ENCODE measurements around the gene ARHGDIB. TPM values are rescaled to one million over a fixed set of nuclear protein-coding genes. Genes with fewer than 3 reads are reported as not detected.

Gene ARHGDIB
- total RNA-seq, 1 experiment from 2014 or later = 0.63 TPM

GRCh38 chr12:14946861-14947260, 14.5 kb downstream of the ARHGDIB start:
- in situ Hi-C loops (cut with HindIII; ENCODE audit: low pct_unique_long_range_greater_than_20kb, low sequenced_read_pairs) = no loop called here
- no peak for DNase-seq (ENCODE audit: low read depth, low spot score)

- no peak for DNase-seq (ENCODE audit: low read depth, low spot score)
- in situ Hi-C loops (cut with HindIII; ENCODE audit: low pct_unique_long_range_greater_than_20kb, low sequenced_read_pairs) = no loop called here
Measured at GRCh38 chr12:14946162-14946561, 15.2 kb downstream of the ARHGDIB start.

- DNase-seq (ENCODE audit: low read depth, low spot score) = no peak
- in situ Hi-C loops (cut with HindIII; ENCODE audit: low pct_unique_long_range_greater_than_20kb, low sequenced_read_pairs) = no loop called here
Measured at GRCh38 chr12:14942196-14942931, 19.0 kb downstream of the ARHGDIB start.

GRCh38 chr12:14941369-14941768, 20.0 kb downstream of the ARHGDIB start:
- in situ Hi-C loops (cut with HindIII; ENCODE audit: low pct_unique_long_range_greater_than_20kb, low sequenced_read_pairs) = no loop called here

GRCh38 chr12:14938301-14938700, 23.1 kb downstream of the ARHGDIB start, which contains the start of gene ERP27:
TSS of gene ERP27 (minus strand) at chr12:14938537. CDS start at chr12:14938508, 29 bp downstream.
- in situ Hi-C loops (cut with HindIII; ENCODE audit: low pct_unique_long_range_greater_than_20kb, low sequenced_read_pairs) = no loop called here
- DNase-seq (ENCODE audit: low read depth, low spot score) = no peak

More at GRCh38 chr12:14941369-14941768, 20.0 kb downstream of the ARHGDIB start:
- no peak for DNase-seq (ENCODE audit: low read depth, low spot score)

GRCh38 chr12:14937689-14938088, 23.7 kb downstream of the ARHGDIB start:
- in situ Hi-C loops (cut with HindIII; ENCODE audit: low pct_unique_long_range_greater_than_20kb, low sequenced_read_pairs) = no loop called here
- no peak for DNase-seq (ENCODE audit: low read depth, low spot score)

GRCh38 chr12:14937014-14937413, 24.4 kb downstream of the ARHGDIB start:
- peak; percentile 63 for DNase-seq (ENCODE audit: low read depth, low spot score)
- in situ Hi-C loops (cut with HindIII; ENCODE audit: low pct_unique_long_range_greater_than_20kb, low sequenced_read_pairs) = no loop called here

- peak; percentile 64 for DNase-seq (ENCODE audit: low read depth, low spot score)
- in situ Hi-C loops (cut with HindIII; ENCODE audit: low pct_unique_long_range_greater_than_20kb, low sequenced_read_pairs) = no loop called here
Measured at GRCh38 chr12:14936224-14936861, 25.1 kb downstream of the ARHGDIB start.

- no peak for DNase-seq (ENCODE audit: low read depth, low spot score)
- in situ Hi-C loops (cut with HindIII; ENCODE audit: low pct_unique_long_range_greater_than_20kb, low sequenced_read_pairs) = no loop called here
Measured at GRCh38 chr12:14935031-14935430, 26.4 kb downstream of the ARHGDIB start.

- no peak for DNase-seq (ENCODE audit: low read depth, low spot score)
- in situ Hi-C loops (cut with HindIII; ENCODE audit: low pct_unique_long_range_greater_than_20kb, low sequenced_read_pairs) = no loop called here
Measured at GRCh38 chr12:14934511-14934910, 26.9 kb downstream of the ARHGDIB start.

- in situ Hi-C loops (cut with HindIII; ENCODE audit: low pct_unique_long_range_greater_than_20kb, low sequenced_read_pairs) = no loop called here
Measured at GRCh38 chr12:14931791-14932560, 29.4 kb downstream of the ARHGDIB start.

GRCh38 chr12:14931359-14931758, 30.0 kb downstream of the ARHGDIB start:
- in situ Hi-C loops (cut with HindIII; ENCODE audit: low pct_unique_long_range_greater_than_20kb, low sequenced_read_pairs) = no loop called here
- no peak for DNase-seq (ENCODE audit: low read depth, low spot score)

More at GRCh38 chr12:14931791-14932560, 29.4 kb downstream of the ARHGDIB start:
- DNase-seq (ENCODE audit: low read depth, low spot score) = no peak

- no peak for DNase-seq (ENCODE audit: low read depth, low spot score)
- in situ Hi-C loops (cut with HindIII; ENCODE audit: low pct_unique_long_range_greater_than_20kb, low sequenced_read_pairs) = no loop called here
Measured at GRCh38 chr12:14930299-14930698, 31.1 kb downstream of the ARHGDIB start.

- in situ Hi-C loops (cut with HindIII; ENCODE audit: low pct_unique_long_range_greater_than_20kb, low sequenced_read_pairs) = no loop called here
- DNase-seq (ENCODE audit: low read depth, low spot score) = peak; percentile 55
Measured at GRCh38 chr12:14928931-14929330, 32.5 kb downstream of the ARHGDIB start.

- in situ Hi-C loops (cut with HindIII; ENCODE audit: low pct_unique_long_range_greater_than_20kb, low sequenced_read_pairs) = no loop called here
- no peak for DNase-seq (ENCODE audit: low read depth, low spot score)
Measured at GRCh38 chr12:14927267-14927666, 34.1 kb downstream of the ARHGDIB start.

- in situ Hi-C loops (cut with HindIII; ENCODE audit: low pct_unique_long_range_greater_than_20kb, low sequenced_read_pairs) = no loop called here
- DNase-seq (ENCODE audit: low read depth, low spot score) = no peak
Measured at GRCh38 chr12:14924541-14924940, 36.9 kb downstream of the ARHGDIB start.

- in situ Hi-C loops (cut with HindIII; ENCODE audit: low pct_unique_long_range_greater_than_20kb, low sequenced_read_pairs) = no loop called here
Measured at GRCh38 chr12:14923944-14924343, 37.5 kb downstream of the ARHGDIB start.

GRCh38 chr12:14921218-14921617, 40.2 kb downstream of the ARHGDIB start:
- in situ Hi-C loops (cut with HindIII; ENCODE audit: low pct_unique_long_range_greater_than_20kb, low sequenced_read_pairs) = no loop called here
- no peak for DNase-seq (ENCODE audit: low read depth, low spot score)

More at GRCh38 chr12:14923944-14924343, 37.5 kb downstream of the ARHGDIB start:
- peak; percentile 97 for DNase-seq (ENCODE audit: low read depth, low spot score)
